GM12864 (cell line): ENCODE data around the gene CD58.

Experiments used
- DNase-seq: peaks from one replicate; pipeline ENCODE4 v3.0.0-alpha.2; 2011; ENCODE audit warnings: low read depth
- H3K4me3 ChIP-seq: 2 replicates; pipeline ENCODE4 v1.5.1; 2011; ENCODE audit warnings: mild to moderate bottlenecking, low read depth, low read length, control low read depth
- TF ChIP-seq, protein P1 (sequence below): IDR thresholded peaks from 2 replicates; pipeline ENCODE4 v1.5.1; 2011; ENCODE audit warnings: low read depth, mild to moderate bottlenecking, moderate library complexity, low read length, control low read depth, inconsistent platforms; ENCODE audit errors: missing control alignments

Gene CD58

DNA sequence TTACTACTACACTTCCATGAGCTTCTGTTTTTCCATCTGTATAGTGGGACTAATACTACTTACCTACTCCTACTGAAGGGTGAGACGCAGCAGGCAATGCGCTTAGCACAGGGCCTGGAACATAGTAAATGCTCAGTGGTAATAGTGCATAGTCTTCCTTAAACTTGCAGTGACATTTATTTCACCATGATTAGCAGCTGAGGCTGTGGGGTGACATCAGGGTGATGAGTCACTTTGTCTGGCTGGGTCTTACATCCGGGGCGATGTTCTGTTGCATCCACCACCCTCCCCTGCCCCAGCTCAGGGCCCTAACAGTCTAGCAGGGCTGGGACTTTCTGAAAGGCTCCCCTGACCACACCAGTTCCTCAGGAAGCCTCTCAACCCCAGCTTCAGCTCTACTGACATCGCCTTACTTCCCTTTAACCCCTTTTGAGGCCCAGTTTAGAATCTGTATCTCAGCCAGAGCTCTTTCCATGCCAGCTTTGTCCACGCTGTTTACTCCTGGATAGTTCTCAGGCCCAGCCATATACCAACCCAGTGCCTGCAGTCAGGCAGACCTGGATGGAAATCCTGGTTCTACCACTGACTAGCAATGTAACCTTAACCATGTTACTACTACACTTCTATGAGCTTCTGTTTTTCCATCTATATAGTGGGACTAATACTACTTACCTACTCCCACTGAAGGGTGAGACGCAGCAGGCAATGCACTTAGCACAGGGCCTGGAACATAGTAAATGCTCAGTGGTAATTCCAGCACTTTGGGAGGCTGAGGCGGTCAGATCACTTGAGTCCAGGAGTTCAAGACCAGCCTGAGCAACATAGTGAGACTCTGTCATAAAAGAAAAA, 66.3 kb downstream of the CD58 start:
- TF ChIP-seq, protein P1, sequence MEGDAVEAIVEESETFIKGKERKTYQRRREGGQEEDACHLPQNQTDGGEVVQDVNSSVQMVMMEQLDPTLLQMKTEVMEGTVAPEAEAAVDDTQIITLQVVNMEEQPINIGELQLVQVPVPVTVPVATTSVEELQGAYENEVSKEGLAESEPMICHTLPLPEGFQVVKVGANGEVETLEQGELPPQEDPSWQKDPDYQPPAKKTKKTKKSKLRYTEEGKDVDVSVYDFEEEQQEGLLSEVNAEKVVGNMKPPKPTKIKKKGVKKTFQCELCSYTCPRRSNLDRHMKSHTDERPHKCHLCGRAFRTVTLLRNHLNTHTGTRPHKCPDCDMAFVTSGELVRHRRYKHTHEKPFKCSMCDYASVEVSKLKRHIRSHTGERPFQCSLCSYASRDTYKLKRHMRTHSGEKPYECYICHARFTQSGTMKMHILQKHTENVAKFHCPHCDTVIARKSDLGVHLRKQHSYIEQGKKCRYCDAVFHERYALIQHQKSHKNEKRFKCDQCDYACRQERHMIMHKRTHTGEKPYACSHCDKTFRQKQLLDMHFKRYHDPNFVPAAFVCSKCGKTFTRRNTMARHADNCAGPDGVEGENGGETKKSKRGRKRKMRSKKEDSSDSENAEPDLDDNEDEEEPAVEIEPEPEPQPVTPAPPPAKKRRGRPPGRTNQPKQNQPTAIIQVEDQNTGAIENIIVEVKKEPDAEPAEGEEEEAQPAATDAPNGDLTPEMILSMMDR: no peak
- peak; percentile 92 for DNase-seq
- no peak overlapping the region for H3K4me3 ChIP-seq

DNA sequence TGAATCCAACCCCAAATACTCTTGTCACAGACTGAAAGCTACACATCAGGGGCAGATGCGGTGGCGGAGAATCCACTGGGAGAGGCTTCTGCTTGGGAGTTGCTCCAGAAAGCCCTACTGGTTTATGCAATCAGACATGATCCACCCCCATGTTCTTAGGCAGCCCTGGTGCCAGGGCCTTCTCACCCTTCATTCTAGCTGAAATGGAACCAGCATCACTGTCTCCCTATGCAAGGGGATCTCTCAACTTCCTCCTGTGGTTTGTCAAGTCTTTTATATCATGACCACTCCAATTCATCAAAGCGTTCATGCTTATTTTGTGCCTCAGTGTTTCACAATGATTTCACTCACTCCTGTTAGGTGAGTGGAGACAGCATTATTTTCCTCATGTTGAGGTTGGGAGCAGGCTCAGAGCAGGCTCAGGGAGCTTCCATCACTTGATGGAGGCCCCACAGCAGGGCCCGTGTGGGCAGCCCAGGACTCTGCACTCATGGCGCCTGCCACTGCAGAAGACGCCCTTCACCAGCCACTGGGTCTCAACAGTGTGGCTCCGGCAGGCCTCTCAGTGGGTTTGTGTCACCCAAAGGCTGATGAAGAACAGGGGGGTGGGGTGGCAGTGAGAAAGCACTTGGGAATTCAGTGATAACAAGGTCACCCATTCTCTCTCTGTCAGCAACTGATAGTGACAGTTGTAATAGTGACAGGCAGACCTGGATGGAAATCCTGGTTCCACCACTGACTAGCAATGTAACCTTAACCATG, 67.1 kb downstream of the CD58 start:
- no peak overlapping the region for H3K4me3 ChIP-seq
- no peak for DNase-seq
- TF ChIP-seq, protein P1: no peak

DNA sequence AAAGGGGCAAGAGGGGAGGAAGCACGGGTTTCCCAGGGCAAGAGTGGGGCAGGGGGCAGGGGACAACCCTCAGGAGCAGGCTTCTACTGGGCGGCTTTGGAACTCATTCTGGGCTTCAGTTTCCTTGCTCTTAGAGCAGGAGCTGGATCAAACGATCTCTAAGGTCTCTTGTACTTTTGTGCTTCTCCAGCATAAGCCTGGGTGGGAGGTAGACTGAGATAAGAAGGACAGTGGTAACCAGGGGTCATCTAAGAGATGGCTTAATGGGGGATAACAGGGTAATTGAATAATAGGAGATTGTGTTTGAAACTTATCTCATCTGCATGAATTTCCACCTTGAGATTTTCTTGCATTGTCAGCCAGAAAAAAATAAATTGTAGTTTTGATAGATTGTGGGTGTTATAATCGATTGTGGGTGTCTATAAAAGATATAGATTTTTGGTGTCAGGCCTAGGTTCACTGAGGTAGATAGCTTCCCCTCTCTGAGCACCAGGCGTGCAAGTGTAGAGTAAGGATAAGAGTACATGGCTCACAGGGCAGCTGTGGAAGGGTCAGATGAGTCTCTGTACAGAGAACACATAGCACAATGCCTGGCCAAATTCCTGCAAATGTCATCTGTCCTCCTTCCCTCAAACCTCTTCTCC, 68.0 kb downstream of the CD58 start:
- no peak for DNase-seq
- H3K4me3 ChIP-seq: no peak overlapping the region
- TF ChIP-seq, protein P1: no peak

DNA sequence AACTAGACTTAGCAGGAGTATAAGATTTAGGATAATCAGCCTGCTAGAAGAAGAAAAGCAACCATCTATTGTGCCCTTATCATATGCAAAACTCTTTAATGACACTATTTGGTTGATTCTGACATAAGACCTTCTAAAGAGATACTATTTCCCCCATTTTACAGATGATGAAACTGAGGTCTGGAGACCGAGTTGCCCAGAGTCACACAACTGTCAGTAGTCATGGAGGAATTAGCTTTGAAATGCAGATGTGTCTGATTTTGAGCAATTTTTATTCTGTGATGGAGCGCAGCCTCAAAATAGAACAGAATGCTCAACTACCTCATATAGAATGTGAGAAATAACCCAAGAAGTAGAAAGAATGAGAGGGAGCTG, 69.0 kb downstream of the CD58 start:
- TF ChIP-seq, protein P1: no peak
- no peak for DNase-seq
- H3K4me3 ChIP-seq: no peak overlapping the region

DNA sequence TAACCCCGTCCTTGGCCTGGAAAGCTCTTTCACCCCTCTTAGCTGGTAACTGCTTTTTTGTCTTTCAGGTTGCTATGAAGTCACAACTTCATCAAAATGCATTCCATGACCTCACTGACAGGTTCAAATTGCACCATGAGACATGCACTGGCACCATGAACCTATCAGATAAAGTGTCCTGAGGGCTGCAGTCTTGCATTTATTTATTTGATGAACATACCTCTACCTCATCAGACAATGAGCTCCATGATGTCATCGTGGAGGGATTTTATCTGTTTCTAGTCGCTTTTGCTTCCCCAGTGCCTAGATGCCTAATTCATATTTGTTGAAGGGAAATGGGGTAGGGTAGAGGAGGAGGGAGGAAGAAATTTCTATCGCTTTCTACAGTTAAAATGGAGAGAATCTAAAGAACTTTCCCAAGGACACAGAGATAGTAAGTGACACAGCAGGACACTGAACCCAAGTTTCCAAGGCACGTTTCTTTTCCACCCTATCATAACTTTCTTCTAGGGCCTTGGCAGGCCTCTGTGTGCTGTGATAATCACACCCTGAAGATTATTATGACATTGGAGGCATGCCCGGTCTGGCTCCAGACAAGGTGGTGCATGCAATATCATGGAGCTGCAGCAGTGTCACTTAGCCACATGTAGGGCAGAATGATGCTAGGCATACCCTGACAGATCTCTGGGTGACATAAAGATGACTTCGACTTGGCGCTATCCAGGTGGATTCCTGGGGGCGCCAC, 69.5 kb downstream of the CD58 start:
- TF ChIP-seq, protein P1: no peak
- no peak for DNase-seq
- no peak overlapping the region for H3K4me3 ChIP-seq

DNA sequence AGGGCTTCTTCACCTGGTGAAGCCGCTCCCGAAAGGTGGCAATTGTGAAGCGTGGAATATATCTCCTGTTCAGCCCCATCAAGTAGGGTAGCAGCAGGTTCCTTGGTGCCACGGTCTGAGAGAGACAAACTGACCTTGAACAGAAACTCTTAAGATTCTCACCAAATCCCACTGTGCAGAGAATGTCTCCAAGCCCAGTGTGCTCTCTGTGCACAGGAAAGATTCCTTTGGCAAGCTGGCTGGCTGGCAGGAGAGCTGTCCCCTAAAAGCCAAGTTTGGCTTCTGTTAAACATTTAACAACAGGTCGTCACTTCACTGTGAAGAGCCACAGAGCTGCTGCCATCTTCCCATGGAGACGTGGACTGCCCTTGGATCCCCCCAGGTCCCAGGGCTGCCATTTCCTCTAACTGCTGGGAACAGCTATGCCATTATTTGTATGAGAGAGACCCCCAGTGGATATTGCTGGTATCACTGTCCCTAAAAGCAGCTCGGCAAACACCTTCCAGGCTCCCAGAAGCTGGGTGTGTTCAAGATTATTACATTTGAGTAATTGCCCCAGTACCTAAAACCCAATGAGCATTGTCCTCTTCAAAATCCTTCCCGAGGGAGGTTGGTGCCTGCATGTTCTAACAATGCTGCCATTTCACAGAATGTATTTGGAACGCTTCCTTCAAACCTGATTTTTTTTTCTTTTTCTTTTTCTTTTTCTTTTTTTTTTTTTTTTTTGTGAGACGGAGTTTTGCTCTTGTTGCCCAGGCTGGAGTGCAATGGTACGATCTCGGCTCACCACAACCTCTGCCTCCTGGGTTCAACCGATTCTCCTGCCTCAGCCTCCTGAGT, 71.8 kb downstream of the CD58 start:
- no peak for DNase-seq
- TF ChIP-seq, protein P1: peak; percentile 74
- H3K4me3 ChIP-seq: no peak overlapping the region
